ENCODE data around the gene GATAD2A. TPM values are rescaled to one million over a fixed set of nuclear protein-coding genes. Genes with fewer than 3 reads are reported as not detected.

The GATAD2A gene
- total RNA-seq, 3 donors from 2014 or later: 89.3 to 117 (median 107) TPM

GRCh38 chr19:19381007-19381926 is 24.2 kb upstream of the GATAD2A start:
- ATAC-seq: peak; percentile 16
- no peaks in the 10 kb centered on the region for H3K9me3 ChIP-seq
- DNase-seq: peak in 2 of 3 donors; percentile 54 to 56
- peaks cover 55% of the 10 kb centered on the region for H3K4me1 ChIP-seq (ENCODE audit: low read depth)
- H3K36me3 ChIP-seq (ENCODE audit: low read depth): no peaks in the 10 kb centered on the region
- no peak for TF ChIP-seq CTCF (IDR thresholded peaks at IDR 0.05)
- intact Hi-C loops (cut with DNase I, micrococcal nuclease): no loop called here
- no peak overlapping the region for H3K4me3 ChIP-seq

GRCh38 chr19:19382118-19382517 is 23.4 kb upstream of the GATAD2A start:
- TF ChIP-seq CTCF (IDR thresholded peaks at IDR 0.05): no peak
- Histone ChIP-seq H3K4me3 (no peak overlapping the region), H3K9me3 (no peaks in the 10 kb centered on the region), H3K4me1 (ENCODE audit: low read depth) (peaks cover 59% of the 10 kb centered on the region), H3K36me3 (ENCODE audit: low read depth) (no peaks in the 10 kb centered on the region)
- intact Hi-C loops (cut with DNase I, micrococcal nuclease): no loop called here
- ATAC-seq: no peak
- peak in 1 of 3 donors; percentile 60 for DNase-seq

GRCh38 chr19:19384486-19384885 is 21.0 kb upstream of the GATAD2A start:
- TF ChIP-seq CTCF (IDR thresholded peaks at IDR 0.05): no peak
- Histone ChIP-seq H3K36me3 (ENCODE audit: low read depth) (no peaks in the 10 kb centered on the region), H3K4me3 (no peak overlapping the region), H3K9me3 (no peaks in the 10 kb centered on the region), H3K4me1 (ENCODE audit: low read depth) (peaks cover 58% of the 10 kb centered on the region)
- DNase-seq (peak in 1 of 3 donors; percentile 54), ATAC-seq (no peak)
- intact Hi-C loops (cut with DNase I, micrococcal nuclease): no loop called here

GRCh38 chr19:19385131-19385895 is 20.2 kb upstream of the GATAD2A start:
- DNase-seq (peak; percentile 100), ATAC-seq (peak; percentile 92)
- intact Hi-C loops (cut with DNase I, micrococcal nuclease): no loop called here
- Histone ChIP-seq H3K9me3 (no peaks in the 10 kb centered on the region), H3K4me3 (peak overlapping the region; percentile 85), H3K4me1 (ENCODE audit: low read depth) (peaks cover 51% of the 10 kb centered on the region), H3K36me3 (ENCODE audit: low read depth) (no peaks in the 10 kb centered on the region)
- TF ChIP-seq CTCF (IDR thresholded peaks at IDR 0.05): no peak

- intact Hi-C loops (cut with DNase I, micrococcal nuclease): no loop called here
- Histone ChIP-seq H3K36me3 (ENCODE audit: low read depth) (no peaks in the 10 kb centered on the region), H3K4me3 (peak overlapping the region; percentile 85), H3K9me3 (no peaks in the 10 kb centered on the region), H3K4me1 (ENCODE audit: low read depth) (peaks cover 46% of the 10 kb centered on the region)
- DNase-seq: peak in 2 of 3 donors; percentile 60 to 84
- ATAC-seq: peak; percentile 1
- TF ChIP-seq CTCF (IDR thresholded peaks at IDR 0.05): no peak
These were observed 19.3 kb upstream of the GATAD2A start for GRCh38 chr19:19385896-19386869.

Measured in mucosa of descending colon (tissue), 3 donors.